ENCODE data around the gene TMEM181.

DNA sequence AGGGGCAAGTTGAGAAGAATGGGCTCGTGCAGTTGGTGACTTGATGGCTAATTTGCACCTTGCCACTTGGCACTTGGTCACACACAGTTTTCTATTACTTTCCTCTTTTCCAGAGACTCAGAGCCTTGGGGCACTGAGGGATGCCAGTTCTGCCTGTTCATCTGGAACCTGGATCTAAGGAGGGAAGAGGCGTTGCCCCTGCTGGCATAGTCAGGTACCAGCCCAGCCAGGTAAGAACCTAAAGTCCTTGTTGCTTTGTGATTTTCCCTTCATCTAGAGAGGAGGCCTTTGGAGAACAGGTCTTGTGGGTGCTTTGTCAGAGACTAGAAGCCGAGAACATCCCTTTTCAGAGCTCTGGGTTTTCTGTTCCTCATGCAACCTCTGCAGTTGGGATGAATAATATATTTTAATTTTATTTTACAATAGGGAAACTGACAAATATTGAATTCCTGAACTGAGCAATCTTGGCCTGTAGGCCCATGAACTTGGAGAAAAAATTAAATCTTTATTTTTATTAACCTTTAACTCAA is 101.3 kb downstream of the TMEM181 start:
- TF ChIP-seq EZH2 (IDR thresholded peaks at IDR 0.05; ENCODE audit: low read length, missing control alignments) (no peak), CTCF (conservative IDR thresholded peaks at IDR 0.05 in 1 of 2, IDR thresholded peaks at IDR 0.05 in 1 of 2; ENCODE audit: low read depth in 1 of 2, low read length in 2 of 2) (no peak)

All from fibroblast of lung (primary cell).